Endometrium (tissue), 2 donors: ENCODE measurements around the gene CAMK1G.

ENCODE experiments used
- FAIRE-seq: peaks from 2 replicates; lab custom pipeline; 2012; peaks lifted over from hg19 to GRCh38; lab: Jason Lieb, UNC
- donor health status: control.
- donor health status: control.

The CAMK1G gene

DNA sequence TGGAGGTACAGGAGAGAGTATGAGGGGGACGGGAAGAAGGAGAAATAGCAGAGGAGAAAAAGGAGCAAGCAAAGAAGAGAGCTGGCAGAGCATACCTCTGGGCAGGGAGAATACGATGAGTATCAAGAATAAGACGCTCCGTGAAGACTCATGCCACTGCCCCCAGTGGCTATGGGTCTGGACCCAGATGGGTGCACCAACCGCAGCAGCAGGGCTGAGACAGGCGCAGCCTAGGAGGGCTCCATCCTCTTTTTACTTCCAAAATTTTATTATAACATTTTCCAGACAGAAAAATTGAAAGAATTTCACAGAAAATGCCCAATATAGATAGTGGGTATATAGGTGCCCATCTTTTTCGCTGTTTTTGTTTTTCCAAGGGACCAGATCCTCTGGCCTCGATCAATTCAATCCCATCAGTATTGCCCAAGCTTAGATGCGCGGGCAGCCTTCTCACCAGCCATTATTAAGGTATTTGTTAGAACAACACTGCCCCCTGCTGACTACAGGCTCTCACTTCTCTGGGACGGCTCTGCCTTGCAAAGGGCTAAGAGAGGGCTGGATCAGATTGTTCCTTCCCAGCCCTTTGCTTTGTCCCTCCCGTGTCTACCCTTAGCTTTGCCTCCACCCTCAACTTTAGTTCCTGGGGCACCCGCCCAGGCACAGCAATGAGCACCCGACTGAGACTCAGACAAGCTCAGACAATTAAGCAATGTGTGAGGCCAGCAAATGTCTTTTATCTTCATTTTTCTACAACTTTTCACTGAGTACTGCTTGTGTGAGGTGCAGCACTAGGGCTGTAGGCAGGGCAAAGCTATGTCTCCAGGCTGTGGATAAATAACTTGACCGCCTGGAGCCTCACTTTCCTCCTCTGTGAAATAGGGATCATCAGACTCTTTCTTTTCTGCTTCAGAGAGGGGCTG lies 17.5 kb upstream of the CAMK1G start:
- no peak for FAIRE-seq

DNA sequence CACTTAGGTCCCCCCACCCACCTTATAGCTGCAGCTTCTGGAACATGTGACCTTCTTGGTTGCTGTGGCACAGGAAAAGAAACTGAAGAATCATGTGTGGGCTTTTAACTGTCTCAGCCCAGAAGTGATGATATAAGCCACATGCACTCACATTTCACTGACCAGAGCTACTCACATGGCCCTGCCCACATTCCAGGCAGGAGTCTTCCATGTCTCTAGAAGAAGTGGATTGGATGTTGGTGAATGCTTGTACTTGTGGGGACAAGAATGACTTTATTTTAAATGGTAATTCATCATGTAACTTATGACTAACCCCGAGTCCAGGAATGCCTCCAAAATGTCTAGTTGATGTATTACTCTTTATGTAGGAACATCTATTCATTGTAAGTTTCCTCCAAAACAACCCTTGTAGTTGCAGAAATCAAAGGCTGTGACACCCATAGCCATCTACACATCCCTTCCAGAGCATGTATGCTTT lies 15.8 kb upstream of the CAMK1G start:
- no peak for FAIRE-seq

DNA sequence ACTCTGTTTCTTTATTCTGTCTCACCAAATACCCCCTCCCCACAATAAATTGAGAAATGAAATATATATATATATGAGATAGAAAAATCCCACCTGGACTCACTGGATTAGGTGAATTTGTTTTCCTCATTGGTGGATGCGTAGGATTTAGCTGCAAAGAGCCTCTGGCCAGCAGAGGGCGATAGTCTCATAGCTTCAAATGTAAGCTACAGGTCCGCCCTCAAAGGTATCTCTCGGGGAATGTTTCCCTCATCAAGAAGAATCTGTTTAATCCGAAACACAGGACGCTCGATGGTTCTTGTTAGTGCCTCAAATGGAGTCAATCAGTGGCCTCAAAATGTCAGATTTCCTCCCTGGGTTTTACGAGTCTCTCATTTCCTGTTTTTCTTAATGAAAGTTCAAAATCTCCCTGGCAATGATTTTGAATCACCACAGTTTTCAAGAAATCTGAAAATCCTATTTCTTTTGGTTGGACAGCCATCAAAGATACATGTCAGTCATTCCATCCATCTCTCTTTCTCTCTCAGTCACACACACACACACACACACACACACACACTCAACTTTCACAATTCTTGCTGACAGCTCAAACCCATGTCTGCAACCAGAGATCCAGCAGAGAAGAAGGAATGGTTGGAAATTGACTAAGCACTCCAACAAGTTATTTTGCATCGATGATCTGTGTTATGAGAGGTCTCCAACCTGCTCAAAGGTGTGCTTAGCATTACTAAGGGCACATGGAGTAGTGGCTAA lies 13.9 kb upstream of the CAMK1G start:
- FAIRE-seq: no peak

DNA sequence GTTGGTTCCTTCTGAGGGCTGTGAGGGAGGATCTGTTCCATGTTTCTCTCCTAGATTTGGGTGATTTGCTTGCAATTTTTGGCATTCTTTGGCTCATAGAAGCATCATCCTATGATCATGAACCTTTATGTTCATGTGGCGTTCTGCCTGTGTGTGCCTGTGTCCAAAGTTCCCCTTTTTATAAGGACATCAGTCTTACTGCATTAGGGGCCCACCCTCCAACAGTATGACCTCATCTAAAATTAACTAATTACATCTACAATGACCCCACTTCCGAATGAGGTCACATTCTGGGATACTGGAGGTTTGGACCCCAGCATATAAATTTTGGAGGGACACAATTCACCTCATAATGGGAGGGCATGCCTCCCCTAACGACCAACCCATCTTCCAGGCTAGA lies 12.8 kb upstream of the CAMK1G start:
- FAIRE-seq: no peak

DNA sequence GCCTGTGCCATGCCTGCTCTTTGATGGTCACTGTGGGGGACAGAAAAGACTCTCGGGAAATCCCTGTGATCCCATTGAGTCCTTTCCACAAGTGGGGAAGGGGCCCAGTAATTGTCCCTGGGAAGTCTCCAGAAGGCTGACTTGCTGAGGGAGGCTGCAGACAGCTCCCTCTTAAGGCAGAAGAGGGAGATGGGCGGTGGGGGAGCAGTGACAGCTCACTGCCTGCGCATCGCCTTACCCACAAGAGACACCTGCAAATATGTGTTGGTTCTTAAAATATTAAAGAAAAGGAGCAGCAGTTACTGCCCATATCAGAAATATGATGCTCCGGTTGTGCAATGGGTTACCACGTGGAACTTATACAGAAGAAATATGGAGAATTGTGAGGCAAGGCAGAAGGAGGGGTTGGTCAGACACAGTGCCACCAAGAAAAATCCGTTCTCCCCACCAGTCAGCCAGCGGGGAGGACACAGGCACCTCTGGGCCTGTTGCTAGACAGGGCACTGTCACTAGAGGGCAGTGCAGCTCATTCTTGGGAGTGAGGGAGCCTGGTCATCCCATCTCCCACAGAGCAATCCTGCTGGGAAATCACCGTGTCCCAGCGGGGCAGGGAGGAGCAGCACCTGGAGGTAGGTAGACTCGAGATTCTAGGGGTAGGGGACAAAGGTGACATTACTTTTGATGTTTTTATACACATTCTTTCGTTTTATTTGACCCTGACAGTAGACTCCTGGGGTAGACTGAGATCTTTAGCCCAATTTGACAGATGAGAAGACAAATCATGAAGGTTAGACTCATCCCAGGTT lies 6.9 kb upstream of the CAMK1G start:
- no peak for FAIRE-seq

DNA sequence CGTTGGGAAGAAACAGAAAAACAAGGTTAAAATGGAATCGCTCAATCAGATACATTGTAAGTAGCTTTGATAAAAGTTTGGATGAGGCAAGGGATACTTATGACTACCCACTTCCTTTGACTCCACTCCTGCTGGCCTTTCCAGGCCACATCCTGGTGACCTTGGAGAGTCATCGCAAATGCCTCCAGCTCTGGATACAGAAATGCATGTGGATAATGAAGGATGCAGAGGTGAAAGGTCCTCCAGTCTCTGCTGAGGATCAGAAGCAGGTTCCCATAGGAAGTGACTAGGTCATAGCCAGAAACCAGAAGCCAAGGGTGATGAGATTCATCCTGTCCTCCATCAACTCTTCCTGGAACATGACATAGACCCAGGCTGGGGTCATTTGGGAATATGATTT lies 6.2 kb upstream of the CAMK1G start:
- FAIRE-seq: no peak

DNA sequence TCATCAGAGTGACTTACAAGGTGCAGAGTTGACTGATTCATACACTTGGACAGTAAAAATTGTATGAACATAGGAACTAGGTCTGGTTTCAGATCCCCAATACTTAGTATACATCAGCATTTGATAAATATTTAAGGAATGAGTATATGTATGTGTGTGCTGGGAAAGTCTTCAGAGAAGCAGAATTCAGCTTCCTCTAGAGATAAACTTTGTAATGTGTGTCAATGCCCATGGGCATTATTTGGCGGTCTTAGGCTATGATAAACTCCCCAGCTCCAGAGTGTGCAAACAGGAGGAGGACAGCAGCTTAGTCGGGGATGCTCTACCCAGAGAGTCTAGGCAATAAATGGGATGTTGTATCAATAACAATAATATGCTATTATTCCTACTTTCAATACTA lies 2.9 kb upstream of the CAMK1G start:
- FAIRE-seq: no peak

DNA sequence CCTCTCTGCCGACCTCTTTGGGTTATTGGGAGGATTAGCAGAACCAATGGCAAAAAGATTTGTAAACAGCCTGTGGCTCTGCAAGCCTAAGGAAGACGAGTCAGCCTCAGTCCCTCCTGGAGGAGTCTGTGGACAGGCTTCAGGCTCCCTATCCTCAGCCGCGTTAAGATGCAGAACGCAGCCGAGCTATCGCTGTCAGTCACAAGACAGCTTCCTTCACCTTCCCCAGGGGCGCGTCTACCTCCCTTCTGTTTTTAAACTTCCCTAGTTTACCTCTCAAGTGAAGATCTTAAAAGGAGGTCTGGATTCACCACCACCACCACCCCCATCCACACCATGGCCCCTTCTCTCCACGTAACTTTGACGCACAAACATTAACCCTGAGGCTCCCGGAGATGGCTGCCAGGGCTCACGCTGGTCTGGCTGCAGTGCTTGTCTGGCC lies 738 bp downstream of the CAMK1G start:
- no peak for FAIRE-seq

DNA sequence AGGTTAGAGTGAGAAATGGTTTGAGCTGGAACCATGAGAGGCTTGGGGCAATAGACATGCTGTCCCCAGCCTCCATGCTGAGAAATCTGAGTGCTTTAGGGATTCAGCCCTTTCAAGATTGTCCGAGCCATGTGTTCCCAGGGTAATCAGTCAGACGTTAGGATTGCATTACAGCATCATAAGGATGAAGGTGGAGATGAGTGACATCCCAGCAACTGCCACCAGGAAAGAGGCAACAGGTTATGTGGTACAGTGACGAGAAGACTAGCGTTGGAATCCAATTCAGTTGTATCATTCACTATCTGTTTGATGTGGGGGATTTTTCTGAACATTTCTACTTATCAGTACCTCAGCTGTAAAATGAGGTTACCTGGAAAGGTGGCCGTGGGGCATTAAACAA lies 1.7 kb downstream of the CAMK1G start:
- no peak for FAIRE-seq

DNA sequence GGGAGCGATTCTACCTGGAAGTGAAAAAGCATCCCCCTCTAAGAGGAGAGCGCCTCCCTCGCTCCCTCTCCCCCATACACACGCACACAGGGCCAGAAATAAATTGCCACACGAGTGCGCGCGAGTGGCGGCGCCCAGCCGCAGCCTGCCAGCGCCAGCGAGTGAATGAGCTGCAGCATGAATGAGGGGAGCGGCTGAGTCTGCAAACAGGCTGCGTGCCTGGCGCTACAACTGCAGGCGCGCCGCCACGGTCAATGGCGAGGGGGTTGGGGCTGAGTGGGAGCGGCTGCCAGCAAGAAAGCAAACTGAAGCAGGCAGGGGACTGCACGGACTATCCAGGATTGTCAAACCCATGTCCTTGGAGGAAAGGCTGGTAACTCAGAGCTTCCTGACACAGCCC lies 2.2 kb downstream of the CAMK1G start:
- no peak for FAIRE-seq

DNA sequence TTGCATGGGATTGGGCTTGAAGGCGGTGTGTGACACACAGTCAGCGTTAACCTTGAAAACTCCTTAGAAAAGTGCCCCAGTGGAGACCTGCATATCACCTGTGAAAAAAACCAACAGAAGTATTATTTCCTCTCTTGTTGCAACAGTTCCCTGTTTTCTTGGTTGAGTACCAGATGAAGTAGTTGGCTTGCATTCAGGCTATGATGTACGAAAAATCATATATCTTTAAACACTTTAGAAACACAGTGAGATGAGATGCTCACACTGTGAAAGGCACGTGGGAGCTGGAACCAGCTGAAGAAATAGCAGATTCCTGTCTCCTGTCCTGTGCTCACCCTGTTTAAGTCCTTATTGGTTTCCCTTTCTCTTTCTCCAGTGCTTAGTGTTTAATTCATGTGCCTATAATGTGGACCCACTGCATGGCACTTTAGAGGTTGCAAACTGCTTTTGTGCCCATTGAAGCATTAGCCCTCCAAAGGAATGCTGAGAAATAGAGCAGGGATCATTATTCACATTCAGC lies 2.8 kb downstream of the CAMK1G start:
- no peak for FAIRE-seq

DNA sequence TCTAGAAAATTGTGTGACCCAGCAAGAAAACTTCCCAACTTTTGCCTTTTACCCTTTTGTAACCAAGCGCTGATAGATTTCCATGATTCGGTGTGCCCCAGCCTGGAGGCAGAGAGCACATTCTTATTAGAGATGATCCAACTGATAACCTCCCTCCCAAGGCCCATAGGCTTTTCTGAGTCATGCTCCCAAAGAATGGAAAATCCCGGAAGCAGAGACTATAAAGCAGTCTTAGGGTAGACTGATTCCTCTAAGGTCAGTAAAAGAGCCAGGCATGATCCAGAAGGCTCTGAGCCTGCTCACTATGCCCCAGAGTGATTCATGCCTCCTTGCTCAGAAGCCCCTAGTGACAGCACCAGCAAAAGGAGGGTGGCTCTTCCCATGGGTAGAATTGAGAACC lies 4.3 kb downstream of the CAMK1G start:
- FAIRE-seq: no peak

DNA sequence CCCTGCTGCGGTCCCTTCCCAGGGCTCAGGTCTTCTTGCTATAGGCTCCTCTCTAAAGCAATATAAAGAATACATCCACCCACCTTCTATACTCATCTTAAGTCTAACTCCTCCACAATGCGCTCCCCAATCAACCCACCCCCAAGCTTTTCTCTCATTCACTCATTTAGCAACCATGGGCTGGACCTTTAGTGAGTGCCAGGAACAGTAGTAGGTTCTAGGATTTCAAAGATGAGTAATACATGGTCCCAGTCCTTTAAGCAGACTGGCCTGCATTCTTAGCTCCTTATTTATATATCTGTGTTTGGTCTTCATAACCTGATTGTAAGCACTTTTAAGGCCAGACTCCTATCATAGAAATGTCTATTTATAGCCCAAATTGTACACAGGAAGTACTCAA lies 5.9 kb downstream of the CAMK1G start:
- no peak for FAIRE-seq

DNA sequence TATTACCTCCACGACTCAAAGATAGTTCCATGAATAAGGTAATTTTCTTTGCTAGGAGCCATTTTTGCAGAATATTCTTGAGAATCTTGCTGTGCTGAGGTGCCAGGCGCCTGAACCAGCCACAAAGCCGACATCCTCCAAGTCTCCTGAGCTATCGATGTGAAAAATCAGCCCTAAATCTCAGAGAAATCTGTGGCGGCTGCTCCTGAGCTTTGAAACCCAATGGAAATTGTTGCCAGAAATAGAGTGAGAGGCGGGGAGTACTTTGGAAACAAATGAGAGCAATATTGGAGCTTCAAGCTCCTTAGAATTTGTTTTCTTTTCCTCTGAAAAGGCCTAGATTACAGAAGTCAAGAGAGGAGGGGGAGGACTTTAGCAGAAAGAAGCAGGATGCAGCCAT lies 6.3 kb downstream of the CAMK1G start:
- no peak for FAIRE-seq

DNA sequence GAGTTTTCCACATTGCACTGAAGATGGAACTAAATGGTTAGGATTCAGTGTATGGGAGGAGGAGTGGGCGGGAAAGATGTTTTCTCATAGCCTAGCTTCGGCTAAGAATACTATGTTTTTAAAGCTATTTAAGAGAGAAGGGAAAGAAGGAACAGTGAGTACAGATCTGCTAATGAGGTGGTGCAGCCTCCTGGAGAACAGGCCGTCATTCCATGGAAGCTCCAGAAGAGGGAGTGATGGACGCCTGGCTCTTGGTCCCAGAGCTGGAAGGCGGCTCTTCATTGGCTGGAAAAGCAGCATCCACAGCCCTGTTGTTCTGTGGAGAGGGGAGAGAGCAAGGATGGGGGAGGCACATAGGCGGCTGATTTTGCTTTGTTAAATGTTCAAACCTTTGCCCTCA lies 6.9 kb downstream of the CAMK1G start:
- FAIRE-seq: no peak

DNA sequence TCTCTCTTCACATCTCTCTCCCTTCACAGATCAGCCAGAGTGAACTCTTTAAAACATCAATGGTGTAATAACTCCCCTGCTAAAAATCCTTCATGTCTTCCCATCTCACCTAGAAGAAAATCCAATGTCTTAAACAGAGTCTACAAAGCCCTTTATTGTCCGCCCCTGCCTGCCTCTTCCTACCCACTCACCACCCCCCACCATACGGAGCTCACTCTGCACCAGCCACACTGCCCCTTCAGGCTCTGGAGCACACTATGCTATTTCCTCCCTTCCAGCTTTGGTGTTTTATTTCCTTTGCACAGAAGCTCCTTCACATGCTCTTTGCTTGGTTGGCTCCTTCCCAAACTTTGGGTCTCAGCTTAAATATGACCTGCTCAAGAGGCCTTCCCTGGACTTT lies 10.2 kb downstream of the CAMK1G start:
- FAIRE-seq: no peak

DNA sequence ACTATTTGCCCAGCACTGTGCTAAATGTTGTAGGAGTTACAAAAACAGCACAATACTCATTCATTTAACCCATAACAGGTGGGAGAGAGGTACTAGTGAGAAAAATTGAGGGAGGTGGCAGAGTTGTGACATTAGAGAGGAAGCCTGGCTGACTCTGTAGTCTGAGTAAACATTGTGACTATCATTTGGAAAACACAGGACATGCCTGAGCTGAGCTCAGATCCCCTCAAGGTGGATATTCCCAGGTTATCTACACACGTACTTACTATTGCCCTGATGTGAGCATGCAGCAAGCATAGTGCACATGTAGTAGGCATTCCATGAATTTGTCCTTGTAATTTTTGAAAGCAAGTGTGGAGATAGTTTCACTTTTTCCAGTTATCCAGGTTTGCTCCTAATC lies 10.9 kb downstream of the CAMK1G start:
- no peak for FAIRE-seq

DNA sequence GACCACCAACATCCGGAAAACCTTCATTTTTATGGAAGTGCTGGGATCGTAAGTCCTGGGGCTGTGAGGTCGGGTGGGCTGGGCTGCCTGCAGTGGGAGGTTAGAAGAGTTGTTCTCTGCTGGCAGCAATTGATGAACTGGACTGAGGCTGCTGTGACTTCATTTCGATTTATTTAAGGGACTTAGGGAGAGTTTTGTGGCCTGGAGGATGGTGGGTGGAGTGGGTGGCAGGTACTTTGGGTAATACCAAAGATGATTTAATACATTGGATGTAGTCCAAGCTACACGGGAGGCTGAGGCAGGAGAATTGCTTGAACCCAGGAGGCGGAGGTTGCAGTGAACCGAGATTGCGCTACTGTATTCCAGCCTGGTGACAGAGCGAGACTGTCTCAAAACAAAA lies 11.5 kb downstream of the CAMK1G start:
- no peak for FAIRE-seq

DNA sequence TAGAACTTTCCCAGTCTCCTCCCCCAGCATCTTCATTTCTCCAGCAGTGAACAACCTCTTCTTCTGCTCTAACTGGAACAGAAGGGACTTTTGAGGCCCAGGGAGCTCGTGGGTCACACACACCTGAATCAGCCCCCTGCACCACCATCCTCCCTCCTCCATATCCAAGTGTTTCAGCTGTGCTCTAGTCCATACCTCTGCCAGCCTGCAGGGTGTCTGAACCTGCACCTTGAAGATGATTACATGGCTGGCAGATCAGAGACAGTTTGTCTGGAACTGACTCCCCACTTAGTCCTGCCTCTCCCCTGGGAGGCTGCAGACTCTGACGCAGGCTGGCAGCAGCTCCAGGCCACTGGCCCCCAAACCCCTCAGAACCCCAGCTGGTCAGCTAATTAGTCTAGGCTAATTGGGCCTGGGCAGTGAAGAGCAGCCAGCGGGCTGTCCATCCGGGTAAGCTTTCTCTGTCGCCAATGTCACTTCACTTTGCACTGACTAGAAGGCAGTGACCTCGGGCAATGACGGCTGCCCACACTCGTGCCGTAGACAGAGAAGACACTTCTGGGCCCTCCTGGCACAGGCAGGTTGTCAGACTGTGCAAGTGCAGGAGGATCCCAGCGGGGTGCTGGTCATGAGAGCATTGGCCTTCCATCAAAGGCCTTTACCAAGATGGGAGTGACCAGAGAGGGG lies 12.2 kb downstream of the CAMK1G start:
- no peak for FAIRE-seq

DNA sequence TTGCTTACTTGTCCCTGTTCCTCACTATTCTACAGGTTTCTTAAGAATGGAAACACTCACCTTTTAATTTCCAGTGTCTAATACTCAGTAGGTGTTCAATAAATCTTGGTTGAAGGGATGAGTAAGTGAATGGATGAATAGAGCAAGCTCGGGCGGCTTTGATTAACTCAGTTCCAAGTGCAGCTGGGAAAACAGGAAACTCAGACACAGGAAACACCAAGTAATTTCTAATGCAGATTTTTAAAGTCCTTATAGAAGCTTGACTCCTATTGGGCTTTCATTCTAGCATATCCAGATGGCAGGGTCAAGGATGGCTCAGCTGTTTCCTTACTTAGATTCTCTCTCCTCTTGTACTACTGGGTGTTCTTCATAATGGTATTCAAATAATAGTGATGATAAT lies 14.0 kb downstream of the CAMK1G start:
- no peak for FAIRE-seq

DNA sequence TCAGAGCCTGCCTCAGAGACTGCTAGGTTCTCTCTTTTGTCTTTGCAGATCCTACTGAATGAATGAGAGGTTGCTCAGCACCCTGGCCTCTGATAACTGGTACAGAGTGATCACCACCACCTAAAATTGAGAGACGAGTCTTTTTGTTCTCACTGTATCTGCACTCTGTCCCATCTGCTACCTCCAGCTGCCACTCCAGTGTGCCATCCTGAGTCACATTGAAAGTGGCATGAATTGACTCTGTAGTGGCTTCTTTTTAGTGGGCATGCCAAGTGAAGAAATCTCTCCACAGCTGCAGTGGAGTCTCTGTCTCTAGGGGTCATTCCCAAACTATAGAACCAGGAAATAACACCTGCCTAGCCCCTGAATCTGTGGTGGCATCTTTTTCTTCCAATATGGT lies 14.7 kb downstream of the CAMK1G start:
- FAIRE-seq: no peak

DNA sequence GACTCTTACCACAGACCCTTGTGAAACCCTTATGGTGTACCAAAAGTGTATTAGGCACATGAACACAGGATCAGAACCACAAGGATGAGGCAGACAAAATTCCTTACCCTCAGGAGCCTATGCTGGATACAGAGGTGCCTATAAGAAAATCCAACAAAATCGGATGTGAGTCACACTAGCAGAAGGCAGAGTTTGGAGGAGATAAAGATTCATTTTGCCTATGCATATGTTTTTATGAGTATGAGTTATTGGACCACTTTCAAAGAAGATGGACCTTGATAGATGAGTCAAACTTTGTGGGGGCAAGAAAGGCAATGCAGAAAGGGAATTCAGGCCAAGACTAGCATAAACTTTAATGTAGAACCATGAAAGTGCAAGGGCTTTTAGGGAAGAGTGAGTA lies 17.0 kb downstream of the CAMK1G start:
- FAIRE-seq: no peak
